Transverse colon (tissue), 4 donors: ENCODE measurements around the gene ARHGAP24. TPM values are rescaled to one million over a fixed set of nuclear protein-coding genes. Genes with fewer than 3 reads are reported as not detected.
A peak's percentile ranks its signal among the peaks of the same experiment; 100 is the strongest.
"Not testable (repeated sequence)": the region's sequence is repeated elsewhere in the genome, so short reads cannot be mapped to it uniquely, and the experiment has no call there.

Experiments used
- DNase-seq: peaks from one replicate; pipeline ENCODE4 v3.0.0-alpha.2; 2019
- H3K27ac ChIP-seq, 4 donors: fragments of 200-600 bp; sonication (generic); 2 replicates each; pipeline ENCODE4 v1.5.1; 2016 to 2018; ENCODE audit warnings: inconsistent platforms in 4 of 4
- H3K27me3 ChIP-seq: fragments of 200-600 bp; sonication (generic); 2 replicates; pipeline ENCODE4 v1.5.1; 2017; ENCODE audit warnings: inconsistent platforms
- H3K36me3 ChIP-seq, 4 donors: fragments of 200-600 bp; sonication (generic); 2 replicates each; pipeline ENCODE4 v1.5.1; 2017 to 2019; ENCODE audit warnings: inconsistent platforms in 4 of 4
- H3K4me1 ChIP-seq, 4 donors: fragments of 200-600 bp; sonication (generic); 2 replicates each; pipeline ENCODE4 v1.5.1; 2017 to 2020; ENCODE audit warnings: inconsistent platforms in 4 of 4
- H3K4me3 ChIP-seq, 4 donors: fragments of 200-600 bp; sonication (generic); 1 replicate in 1 of 4; 2 replicates in 3 of 4; pipeline versions ENCODE4 v1.5.1 to v1.6.1; 2017 to 2019; ENCODE audit warnings: inconsistent platforms in 4 of 4
- H3K9me3 ChIP-seq, 2 donors: fragments of 200-600 bp; sonication (generic); 2 replicates each; pipeline ENCODE4 v1.5.1; 2017 to 2019; ENCODE audit warnings: inconsistent platforms in 2 of 2
- EP300 ChIP-seq: sonication (generic); formaldehyde crosslinking; IDR thresholded peaks from one replicate; pipeline ENCODE4 v1.6.1; 2017; ENCODE audit warnings: antibody characterized with exemption, low read depth
- POLR2A ChIP-seq: fragments of 450-650 bp; IDR thresholded peaks from one replicate; pipeline ENCODE4 v1.6.1; 2016; ENCODE audit warnings: antibody characterized with exemption, mild to moderate bottlenecking, moderate library complexity
- POLR2AphosphoS5 ChIP-seq, 3 donors: sonication (generic); formaldehyde crosslinking; IDR thresholded peaks; one replicate each; pipeline ENCODE4 v1.6.1; 2016; ENCODE audit warnings: antibody characterized with exemption in 3 of 3
- WGBS, 2 donors: methylation state at CpG; one replicate each; pipeline ENCODE4 v1.1.5; 2018; ENCODE audit warnings: low coverage in 1 of 2; 5-methylcytosine and 5-hydroxymethylcytosine counted together
- in situ Hi-C, 4 donors: fragments of 200-750 bp; cut with MboI; loops; one replicate each; pipeline versions ENCODE4 v1.15.0 to v1.15.1; 2017; ENCODE audit warnings: low sequenced_read_pairs in 3 of 4, low pct_ligation_motif_present in 1 of 4, low pct_unique_long_range_greater_than_20kb in 1 of 4
- intact Hi-C: fragments of 100-400 bp; cut with DNase I; formaldehyde crosslinking; loops from one replicate; pipeline ENCODE4 v1.15.1; 2023; ENCODE audit warnings: low total_unique reads
- total RNA-seq, 4 donors: library from RNA; depleted of rRNA; stranded (reverse); fragments of >200 nt; gene quantifications; one replicate each; pipeline ENCODE4 v1.1.0, GENCODE V29; 2016
- TF ChIP-seq, protein P1 (sequence below), 5 experiments: fragments of 200-600 bp in 3 of 5; fragments of 450-650 bp in 2 of 5; sonication (generic) in 3 of 5; IDR thresholded peaks; 1 replicate in 2 of 5; 2 replicates in 3 of 5; pipeline ENCODE4 v1.5.1; 2016 to 2017; ENCODE audit warnings: antibody characterized with exemption in 5 of 5, inconsistent platforms in 3 of 5, mild to moderate bottlenecking in 2 of 5, moderate library complexity in 1 of 5

The ARHGAP24 gene
- total RNA-seq, 4 donors from 2014 or later = 4.2 to 32.0 (median 12.6) TPM

DNA sequence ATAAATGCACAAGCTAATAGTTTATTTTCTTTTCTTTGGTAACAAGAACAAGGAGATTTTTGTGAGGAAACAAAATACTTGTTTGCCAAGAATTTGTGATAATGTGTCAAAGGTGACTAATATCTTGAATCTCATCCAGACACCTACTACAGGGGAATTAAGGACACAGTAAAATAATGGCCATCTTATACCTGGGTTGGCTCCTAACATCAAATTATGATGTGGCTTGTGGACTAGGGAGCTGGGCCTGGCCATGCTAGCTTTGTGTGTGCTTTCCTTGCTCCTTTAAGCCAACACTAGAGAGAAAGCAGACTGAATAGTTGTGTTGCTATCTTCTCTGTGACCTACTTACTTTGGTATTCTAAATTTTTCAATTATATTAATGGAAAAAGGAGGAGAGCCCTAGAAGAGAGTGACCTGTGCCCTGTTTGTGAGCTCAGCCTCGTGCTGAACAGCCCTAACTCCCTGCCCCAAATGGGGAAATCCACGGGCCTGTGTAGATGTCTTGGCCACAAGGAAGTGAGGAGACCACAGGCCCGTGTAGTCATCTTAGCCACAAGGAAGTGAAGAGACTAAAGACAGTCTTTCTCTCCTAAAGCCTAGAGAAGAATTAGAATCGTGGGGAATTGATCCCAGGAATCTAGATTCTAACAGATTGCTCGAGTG, 23.3 kb downstream of the ARHGAP24 start:
- no peaks in the 10 kb centered on the region for H3K27me3 ChIP-seq
- in situ Hi-C loops = no loop called here
- DNase-seq = peak; percentile 40

DNA sequence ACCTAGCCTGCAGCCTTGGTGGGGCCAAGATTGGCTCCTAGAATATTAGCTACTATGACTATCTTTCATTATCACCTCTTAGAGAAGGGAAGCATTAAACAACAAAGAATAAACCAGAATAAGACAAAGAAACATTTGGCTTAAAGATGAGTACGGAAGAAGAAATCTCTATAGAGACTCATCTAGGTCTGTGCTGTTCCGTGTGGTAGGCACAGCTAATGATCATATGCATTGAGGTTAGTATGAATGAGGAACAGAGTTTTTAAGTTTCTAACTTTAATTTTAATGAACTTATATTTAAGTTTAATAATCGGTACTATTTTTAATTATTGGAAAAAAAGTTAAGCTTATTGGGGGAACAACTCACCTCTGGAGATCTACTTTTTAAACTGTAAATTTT, 24.6 kb downstream of the ARHGAP24 start:
- WGBS, 2 donors = 76 to 82% methylated on average over 3 of the region's 3 CpGs

More for the DNA sequence above, 23.3 kb downstream of the ARHGAP24 start:
- intact Hi-C loops = no loop called here
- Histone ChIP-seq H3K9me3 (no peaks in the 10 kb centered on the region), H3K4me1 (peaks cover 0 to 6% (median 2%) of the 10 kb centered on the region in 4 donors), H3K27ac (no peak overlapping the region), H3K4me3 (no peak overlapping the region), H3K36me3 (no peaks in the 10 kb centered on the region)
- no peak for TF ChIP-seq POLR2AphosphoS5 (IDR thresholded peaks at IDR 0.05)
- TF ChIP-seq, protein P1, sequence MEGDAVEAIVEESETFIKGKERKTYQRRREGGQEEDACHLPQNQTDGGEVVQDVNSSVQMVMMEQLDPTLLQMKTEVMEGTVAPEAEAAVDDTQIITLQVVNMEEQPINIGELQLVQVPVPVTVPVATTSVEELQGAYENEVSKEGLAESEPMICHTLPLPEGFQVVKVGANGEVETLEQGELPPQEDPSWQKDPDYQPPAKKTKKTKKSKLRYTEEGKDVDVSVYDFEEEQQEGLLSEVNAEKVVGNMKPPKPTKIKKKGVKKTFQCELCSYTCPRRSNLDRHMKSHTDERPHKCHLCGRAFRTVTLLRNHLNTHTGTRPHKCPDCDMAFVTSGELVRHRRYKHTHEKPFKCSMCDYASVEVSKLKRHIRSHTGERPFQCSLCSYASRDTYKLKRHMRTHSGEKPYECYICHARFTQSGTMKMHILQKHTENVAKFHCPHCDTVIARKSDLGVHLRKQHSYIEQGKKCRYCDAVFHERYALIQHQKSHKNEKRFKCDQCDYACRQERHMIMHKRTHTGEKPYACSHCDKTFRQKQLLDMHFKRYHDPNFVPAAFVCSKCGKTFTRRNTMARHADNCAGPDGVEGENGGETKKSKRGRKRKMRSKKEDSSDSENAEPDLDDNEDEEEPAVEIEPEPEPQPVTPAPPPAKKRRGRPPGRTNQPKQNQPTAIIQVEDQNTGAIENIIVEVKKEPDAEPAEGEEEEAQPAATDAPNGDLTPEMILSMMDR (IDR thresholded peaks at IDR 0.05) = no peak
- TF ChIP-seq POLR2A = no peak
- WGBS, 2 donors = 30 to 40% methylated on average over 4 to 5 of the region's 5 CpGs

DNA sequence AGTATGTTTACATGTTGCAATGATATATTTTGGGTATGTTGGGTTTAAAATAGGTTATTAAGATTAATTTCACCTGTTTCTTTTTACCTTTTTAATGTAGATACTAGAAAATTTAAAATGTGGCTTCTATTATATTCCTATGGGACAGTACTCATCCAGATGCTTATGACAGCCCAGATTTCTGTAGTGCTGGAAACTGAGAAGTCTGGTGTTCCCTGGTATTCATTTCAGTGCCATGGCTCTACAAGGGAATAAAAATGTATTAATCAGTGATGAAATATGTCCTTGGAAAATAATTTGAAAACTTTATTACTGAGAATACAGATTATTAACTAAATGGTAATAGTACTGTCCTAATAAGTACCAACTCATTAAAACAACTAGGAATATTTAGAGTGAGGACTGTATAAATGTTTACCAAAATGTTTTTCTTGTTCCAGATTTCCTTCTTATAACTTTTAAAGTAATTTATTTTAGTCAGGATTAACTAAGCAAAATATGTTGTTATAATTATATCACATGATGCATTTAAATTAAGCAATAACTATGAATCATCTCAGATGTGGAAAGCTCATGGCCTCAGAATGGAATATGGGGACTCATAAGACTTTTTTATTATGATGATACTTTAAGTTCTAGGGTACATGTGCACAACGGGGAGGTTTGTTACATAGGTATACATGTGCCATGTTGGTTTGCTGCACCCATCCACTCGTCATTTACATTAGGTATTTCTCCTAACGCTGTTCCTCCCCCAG, 25.3 kb downstream of the ARHGAP24 start:
- H3K4me3 ChIP-seq = no peak overlapping the region
- H3K27ac ChIP-seq = no peak overlapping the region
- no peaks in the 10 kb centered on the region for H3K9me3 ChIP-seq
- H3K27me3 ChIP-seq = no peaks in the 10 kb centered on the region
- WGBS, 2 donors = 90 to 100% methylated on average over 1 to 3 of the region's 3 CpGs
- no peaks in the 10 kb centered on the region for H3K36me3 ChIP-seq
- no peak for DNase-seq
- H3K4me1 ChIP-seq = peaks cover 0 to 6% (median 2%) of the 10 kb centered on the region in 4 donors
- intact Hi-C loops (no loop called here), in situ Hi-C loops (no loop called here)
- TF ChIP-seq, protein P1 (IDR thresholded peaks at IDR 0.05) = no peak
- TF ChIP-seq EP300 (no peak), POLR2AphosphoS5 (IDR thresholded peaks at IDR 0.05) (no peak), POLR2A (no peak)

More for the DNA sequence above, 24.6 kb downstream of the ARHGAP24 start:
- DNase-seq = no peak
- in situ Hi-C loops = no loop called here
- no peaks in the 10 kb centered on the region for H3K27me3 ChIP-seq
- H3K36me3 ChIP-seq = no peaks in the 10 kb centered on the region
- H3K9me3 ChIP-seq = no peaks in the 10 kb centered on the region
- no peak overlapping the region for H3K27ac ChIP-seq
- H3K4me1 ChIP-seq = peaks cover 0 to 6% (median 2%) of the 10 kb centered on the region in 4 donors
- TF ChIP-seq POLR2AphosphoS5 (IDR thresholded peaks at IDR 0.05) (no peak), POLR2A (no peak), EP300 (no peak)
- TF ChIP-seq, protein P1 (IDR thresholded peaks at IDR 0.05) = no peak
- no peak overlapping the region for H3K4me3 ChIP-seq
- intact Hi-C loops = no loop called here

DNA sequence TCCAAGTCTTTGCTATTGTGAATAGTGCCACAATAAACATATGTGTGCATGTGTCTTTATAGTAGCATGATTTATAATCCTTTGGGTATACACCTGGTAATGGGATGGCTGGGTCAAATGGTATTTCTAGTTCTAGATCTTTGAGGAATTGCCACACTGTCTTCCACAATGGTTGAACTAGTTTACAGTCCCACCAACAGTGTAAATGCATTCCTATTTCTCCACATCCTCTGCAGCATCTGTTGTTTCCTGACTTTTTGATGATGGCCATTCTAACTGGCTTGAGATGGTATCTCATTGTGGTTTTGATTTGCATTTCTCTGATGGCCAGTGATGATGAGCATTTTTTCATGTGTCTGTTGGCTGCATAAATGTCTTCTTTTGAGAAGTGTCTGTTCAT, 26.2 kb downstream of the ARHGAP24 start:
- H3K4me1 ChIP-seq, H3K36me3 ChIP-seq, H3K9me3 ChIP-seq, H3K4me3 ChIP-seq, DNase-seq, H3K27me3 ChIP-seq, H3K27ac ChIP-seq, in situ Hi-C loops, intact Hi-C loops: not testable (repeated sequence)
